Occipital lobe (tissue), 2 donors: ENCODE measurements around the gene ACSL1. TPM values are rescaled to one million over a fixed set of nuclear protein-coding genes. Genes with fewer than 3 reads are reported as not detected.

Experiments
- DNase-seq: peaks from one replicate; lab custom pipeline; 2025; lab: John Stamatoyannopoulos, UW
- total RNA-seq: library from RNA; depleted of rRNA; stranded (reverse); fragments of >200 nt; gene quantifications from one replicate; pipeline ENCODE4 v1.2.3, GENCODE V29; 2014

ACSL1 gene
- total RNA-seq, result 31.4 TPM

- peak; percentile 80 for DNase-seq
These were observed at the start of gene ACSL1 for GRCh38 chr4:184825896-184826690. TSS of gene ACSL1 (minus strand) at chr4:184825968. CDS start at chr4:184803514, 22,454 bp downstream.

- DNase-seq, result no peak
These were observed 47.3 kb upstream of the ACSL1 start for GRCh38 chr4:184873054-184873453.

DNA sequence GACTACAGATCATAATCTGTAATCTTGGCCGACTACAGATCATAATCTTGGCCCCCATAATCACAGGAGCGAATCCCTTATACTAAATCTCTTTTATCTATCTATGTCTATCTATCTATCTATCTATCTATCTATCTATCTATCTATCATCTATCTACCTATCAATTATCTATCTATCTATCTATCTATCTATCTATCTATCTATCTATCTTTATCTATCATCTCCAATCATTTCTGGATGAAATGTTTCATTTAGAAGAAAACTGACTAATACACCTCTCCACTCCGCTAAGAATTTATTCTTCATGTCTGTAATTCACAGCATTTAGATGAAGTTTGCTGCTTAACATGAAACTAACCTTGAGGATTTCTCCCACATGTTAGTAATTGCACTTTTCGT is 45.0 kb upstream of the ACSL1 start:
- no peak for DNase-seq

DNA sequence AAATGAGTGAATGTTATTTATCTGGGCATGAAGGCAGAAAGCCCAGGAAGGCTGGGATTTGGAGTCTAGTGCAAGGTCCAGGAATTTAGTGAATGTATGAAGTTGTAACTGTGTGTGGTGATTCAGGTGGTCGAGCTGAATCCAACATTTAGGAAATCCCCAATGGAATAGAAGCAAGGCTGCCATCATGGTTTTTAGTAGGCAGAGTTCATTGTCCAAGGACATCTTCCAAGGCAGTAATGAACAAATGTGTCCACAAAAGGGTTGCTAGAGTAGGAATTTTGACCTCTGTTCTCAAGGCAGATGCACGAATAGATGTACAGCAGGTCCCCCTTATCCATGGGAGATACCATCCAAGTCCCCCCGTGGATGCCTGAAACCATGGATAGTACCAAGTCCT is 42.9 kb upstream of the ACSL1 start:
- no peak for DNase-seq

GRCh38 chr4:184863916-184864315 is 38.1 kb upstream of the ACSL1 start:
- no peak for DNase-seq

GRCh38 chr4:184861047-184861446 is 35.3 kb upstream of the ACSL1 start:
- DNase-seq, result no peak

DNA sequence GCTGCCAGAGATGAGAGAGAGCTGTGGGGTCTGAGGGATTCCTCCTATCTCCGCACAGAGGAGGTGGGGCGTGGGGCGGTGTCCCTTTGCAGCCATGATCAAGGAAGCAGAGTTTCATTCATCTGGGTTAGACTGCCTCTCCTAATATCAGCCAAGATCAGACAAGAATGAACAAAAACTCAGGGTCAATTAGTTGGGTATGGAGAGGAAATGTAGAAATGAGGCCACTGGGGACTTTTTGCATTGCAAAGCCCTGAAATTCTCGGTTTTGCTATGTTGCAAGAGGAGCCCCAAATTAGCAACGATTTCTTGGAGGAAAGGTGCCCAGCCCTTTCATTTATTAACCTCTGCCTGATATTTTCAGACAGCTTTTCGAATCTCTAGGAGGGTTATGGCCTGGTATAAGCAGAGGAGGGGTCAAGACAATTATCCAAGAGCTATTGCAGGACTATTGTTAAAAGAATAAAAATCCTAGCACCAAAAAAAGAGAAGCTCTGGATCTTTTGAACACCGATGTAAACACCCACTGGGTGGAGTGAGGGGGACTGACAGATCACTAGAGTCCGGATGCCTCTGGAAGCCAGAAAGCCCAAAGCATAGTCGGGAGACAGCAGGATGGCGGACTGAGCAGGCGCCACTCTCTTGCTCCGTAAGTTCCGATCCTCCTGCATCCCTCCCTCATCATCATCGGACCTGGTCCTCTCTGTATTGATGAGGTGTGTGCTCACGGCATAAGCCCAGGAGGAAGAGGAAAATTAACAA is 34.4 kb upstream of the ACSL1 start:
- no peak for DNase-seq

DNA sequence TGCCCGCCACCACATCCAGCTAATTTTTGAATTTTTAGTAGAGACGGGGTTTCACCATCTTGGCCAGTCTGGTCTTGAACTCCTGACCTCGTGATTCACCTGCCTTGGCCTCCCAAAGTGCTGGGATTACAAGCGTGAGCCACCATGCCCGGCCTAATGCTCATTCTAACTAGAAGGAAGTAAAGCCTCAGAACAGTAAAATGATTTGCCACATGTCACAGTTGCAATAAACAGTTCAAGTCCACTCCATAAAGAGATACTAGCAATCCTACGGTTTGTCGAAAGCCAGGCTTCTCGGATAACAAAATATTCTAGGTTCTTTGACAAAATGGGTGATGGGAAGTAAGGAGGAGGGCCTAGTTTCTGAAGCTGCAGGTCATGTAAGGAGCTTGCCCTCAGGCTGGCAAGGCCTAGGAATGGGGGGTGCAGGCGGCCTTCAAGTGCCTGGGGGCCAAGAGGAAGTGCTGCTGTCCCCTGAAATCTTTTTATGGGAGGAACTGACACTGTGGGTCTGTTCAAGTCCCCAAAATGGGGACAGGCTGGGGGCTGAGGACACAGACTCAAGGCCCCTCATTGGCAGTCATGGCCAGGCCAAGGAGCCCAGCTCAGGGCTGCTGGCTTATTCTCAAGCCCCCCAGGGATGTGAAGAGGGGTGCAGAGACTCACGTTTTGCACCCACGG is 31.8 kb upstream of the ACSL1 start:
- no peak for DNase-seq

DNA sequence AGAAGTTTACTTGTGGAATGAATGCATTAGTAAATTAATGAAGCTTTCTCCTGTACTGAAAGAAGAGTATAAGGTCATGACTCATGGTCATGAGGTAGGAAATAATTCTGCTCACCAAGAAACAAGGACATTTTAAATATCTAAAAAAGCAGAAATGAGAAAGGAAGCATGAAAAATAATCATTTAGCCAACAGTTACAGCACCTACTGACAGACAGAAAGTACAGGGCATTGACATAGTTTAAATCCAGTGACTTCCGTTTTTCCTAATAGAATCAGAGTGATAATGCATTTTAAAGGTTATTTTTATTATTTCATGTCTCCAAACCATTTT is 30.5 kb upstream of the ACSL1 start:
- no peak for DNase-seq

DNA sequence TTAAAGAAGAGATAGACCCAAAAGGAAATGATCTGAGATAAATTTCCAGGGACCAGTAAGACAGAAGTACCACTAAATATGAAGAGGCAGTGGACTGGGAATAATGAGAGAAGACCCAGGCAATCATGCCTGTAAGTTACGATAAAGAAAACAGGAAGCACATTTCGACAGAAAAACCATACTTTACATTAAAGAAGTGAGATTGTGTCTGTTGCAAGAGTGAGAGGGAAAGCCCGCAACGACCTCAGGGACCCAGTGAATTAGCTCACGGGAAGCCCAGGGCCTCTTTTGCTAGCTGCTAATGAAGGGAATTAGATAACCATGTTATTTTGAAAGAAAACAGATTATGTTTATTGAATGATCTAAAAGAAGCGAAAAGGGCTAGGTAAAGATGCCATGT is 28.9 kb upstream of the ACSL1 start:
- no peak for DNase-seq

- DNase-seq, result no peak
These were observed 27.7 kb upstream of the ACSL1 start for GRCh38 chr4:184853436-184853835.

DNA sequence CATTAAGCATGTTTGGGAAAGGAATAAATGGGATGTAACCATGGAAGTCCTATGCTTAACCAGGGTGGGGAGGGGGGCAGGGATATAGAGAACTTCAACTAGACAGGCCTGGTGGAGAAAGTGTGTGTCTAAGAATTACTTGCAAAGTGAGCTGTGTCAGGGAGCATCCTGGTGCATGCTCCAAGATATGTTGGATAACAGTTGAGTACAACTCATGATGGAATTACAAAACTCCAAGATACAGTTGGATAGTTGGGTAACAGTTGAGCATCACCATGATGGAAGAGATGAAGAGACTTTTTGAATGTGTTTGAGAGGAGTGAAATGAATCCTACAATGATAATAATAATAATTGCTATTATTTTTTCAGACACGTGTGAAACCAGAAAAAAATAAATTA is 26.1 kb upstream of the ACSL1 start:
- DNase-seq, result no peak

GRCh38 chr4:184851200-184851541 is 25.4 kb upstream of the ACSL1 start:
- DNase-seq, result no peak

DNA sequence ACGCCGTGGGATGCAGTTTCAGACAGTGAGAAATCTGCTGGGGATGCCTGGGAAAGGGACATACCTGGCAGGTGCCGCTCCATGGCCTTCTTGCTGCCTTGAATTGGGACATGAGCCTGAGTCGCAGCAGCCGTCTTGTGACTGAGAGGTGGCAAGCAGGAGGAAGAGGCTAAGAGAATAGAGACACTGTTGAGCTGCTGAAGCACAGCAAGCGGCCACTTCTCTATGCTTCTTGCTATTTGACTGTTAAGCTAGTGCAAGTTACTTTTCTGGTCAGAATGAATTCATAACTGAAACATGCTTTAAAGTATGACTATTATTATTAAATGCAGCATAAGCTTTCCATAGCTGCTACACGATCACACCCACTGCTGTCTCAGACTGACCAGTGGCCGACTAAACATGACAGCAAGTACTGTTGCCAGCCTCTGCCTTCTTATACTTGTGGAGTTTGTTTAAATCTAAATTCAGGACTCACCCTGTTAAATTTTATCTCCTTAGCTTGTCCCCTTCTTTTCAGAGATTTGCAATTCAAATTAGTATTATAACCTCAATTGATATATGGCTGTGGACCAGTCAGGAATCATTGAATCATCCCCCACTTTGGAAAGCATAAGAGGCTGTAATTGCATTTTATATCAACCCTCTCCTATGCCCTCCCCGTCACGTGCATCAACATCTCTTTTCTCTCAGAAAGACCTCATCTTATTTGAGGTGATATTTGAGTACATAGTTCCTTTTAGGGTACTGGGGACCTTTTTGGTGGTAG is 24.8 kb upstream of the ACSL1 start:
- no peak for DNase-seq

DNA sequence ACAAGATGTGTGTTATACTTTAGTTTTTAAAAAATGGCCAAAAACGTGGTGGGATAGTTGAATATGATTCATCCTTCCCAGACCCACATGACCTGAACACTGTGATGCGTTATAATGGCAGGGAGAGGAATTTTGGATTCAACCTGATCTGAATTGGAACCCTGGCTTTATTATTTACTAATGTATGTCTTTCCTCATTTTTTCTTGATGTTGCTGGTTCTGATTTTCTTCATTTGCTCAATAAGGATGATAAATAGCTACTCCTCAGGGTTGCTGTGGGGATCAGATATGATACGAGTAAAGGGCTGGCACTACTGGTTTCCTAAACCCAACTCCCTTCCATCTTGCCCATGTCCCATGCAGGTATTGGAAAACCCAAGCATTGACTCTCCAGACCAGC is 24.2 kb upstream of the ACSL1 start:
- no peak for DNase-seq

- no peak for DNase-seq
These were observed 23.4 kb upstream of the ACSL1 start for GRCh38 chr4:184849185-184849584.

GRCh38 chr4:184848510-184848909 is 22.7 kb upstream of the ACSL1 start:
- DNase-seq, result no peak

- no peak for DNase-seq
These were observed 20.8 kb upstream of the ACSL1 start for GRCh38 chr4:184846531-184846930.

GRCh38 chr4:184845367-184846021 is 19.7 kb upstream of the ACSL1 start:
- DNase-seq, result no peak

- no peak for DNase-seq
These were observed 19.0 kb upstream of the ACSL1 start for GRCh38 chr4:184844742-184845141.

DNA sequence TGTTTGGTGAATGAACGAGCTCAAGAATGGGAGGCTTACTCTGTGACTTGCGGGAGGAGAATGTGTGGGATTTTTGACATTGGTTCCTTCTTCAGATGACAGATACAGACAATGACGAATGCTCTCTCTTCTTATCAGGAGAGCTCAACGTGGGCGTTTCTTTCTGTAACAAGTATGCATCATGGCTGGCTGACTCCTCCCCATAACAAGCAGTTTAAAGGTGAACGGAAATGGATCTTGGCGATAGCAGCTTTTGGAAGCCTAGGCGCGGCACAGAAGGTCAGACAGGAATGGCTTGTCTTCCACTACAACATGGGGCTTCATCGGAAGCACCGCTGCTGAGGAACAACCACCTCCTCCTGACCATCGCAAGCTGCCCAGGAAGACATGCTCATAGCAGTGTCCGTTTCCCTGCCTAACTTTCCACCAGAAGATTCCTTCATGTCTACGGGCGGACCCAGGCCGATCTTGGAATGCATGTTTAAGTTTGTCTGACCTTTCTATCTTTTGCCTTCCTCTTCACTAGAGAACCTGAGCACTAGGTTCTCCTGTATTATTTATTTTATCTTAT is 18.3 kb upstream of the ACSL1 start:
- DNase-seq, result no peak
